ENCODE results near the gene PDE2A. TPM values are rescaled to one million over a fixed set of nuclear protein-coding genes. Genes with fewer than 3 reads are reported as not detected.

PDE2A gene
- total RNA-seq = 0.50 and 0.77 TPM in 2 replicates

GRCh38 chr11:72673943-72674828 lies at the start of gene PDE2A:
Gene PDE2A (minus strand): TSS chr11:72674422. CDS start chr11:72674207, 215 bp downstream.

Other genes starting within 250 kb of the PDE2A start
- gene CLPB, start 239.9 kb downstream of the PDE2A start, total RNA-seq = 44.5 and 69.4 TPM in 2 replicates
- gene ARAP1, start 78.0 kb upstream of the PDE2A start, total RNA-seq = 101 and 140 TPM in 2 replicates
- 13.6 and 25.2 TPM in 2 replicates for gene STARD10, start 119.6 kb upstream of the PDE2A start, total RNA-seq
- 9.0 and 10.1 TPM in 2 replicates for gene ATG16L2, start 140.0 kb upstream of the PDE2A start, total RNA-seq

Measured in uterine smooth muscle cell (primary cell).